WTC11 (cell line): ENCODE measurements around the gene HENMT1. TPM values are rescaled to one million over a fixed set of nuclear protein-coding genes. Genes with fewer than 3 reads are reported as not detected.

Source experiments
- ATAC-seq: fragments of 200-7000 bp; cut with Tn5 transposase; 2 replicates; pipeline ENCODE4 v1.10.0; 2021; ENCODE audit warnings: mild to moderate bottlenecking, moderate library complexity
- CTCF ChIA-PET: fragments of 300-600 bp; sonication (Branson Sonifier 250); formaldehyde crosslinking; loops from one replicate; lab custom pipeline; 2021; ENCODE audit warnings: antibody characterized with exemption; lab: Charles Lee
- POLR2A ChIA-PET: fragments of 350-600 bp; sonication (Branson Sonifier 250); formaldehyde crosslinking; loops from one replicate; lab custom pipeline; 2021; ENCODE audit warnings: antibody characterized with exemption; lab: Charles Lee
- DNase-seq: peaks from one replicate; pipeline ENCODE4 v3.0.0; 2021; ENCODE audit warnings: low spot score
- H3K27ac Mint-ChIP-seq: 2 replicates; pipeline ENCODE4 v1.8.0; 2021; ENCODE audit warnings: mixed read lengths
- H3K27me3 Mint-ChIP-seq: 2 replicates; pipeline ENCODE4 v1.8.0; 2021; ENCODE audit warnings: low read depth, mild to moderate bottlenecking, moderate library complexity, mixed read lengths
- H3K36me3 Mint-ChIP-seq: 2 replicates; pipeline ENCODE4 v1.8.0; 2021; ENCODE audit warnings: mixed read lengths
- H3K4me1 Mint-ChIP-seq: 2 replicates; pipeline ENCODE4 v1.8.0; 2022; ENCODE audit warnings: mixed read lengths
- H3K4me3 Mint-ChIP-seq: 2 replicates; pipeline ENCODE4 v1.8.0; 2021; ENCODE audit warnings: mild to moderate bottlenecking, moderate library complexity, mixed read lengths
- H3K9me3 Mint-ChIP-seq: 2 replicates; pipeline ENCODE4 v1.8.0; 2021; ENCODE audit warnings: mixed read lengths
- ATF1 ChIP-seq: sonication (generic); formaldehyde crosslinking; IDR thresholded peaks from 2 replicates; pipeline ENCODE4 v1.8.1; 2023; ENCODE audit warnings: mild to moderate bottlenecking, moderate library complexity, missing genetic modification reagents
- CBFB ChIP-seq: sonication (generic); formaldehyde crosslinking; IDR thresholded peaks from 2 replicates; pipeline ENCODE4 v1.8.1; 2022; ENCODE audit warnings: mild to moderate bottlenecking, low read depth, missing genetic modification reagents
- FOXJ3 ChIP-seq: sonication (generic); formaldehyde crosslinking; IDR thresholded peaks from 2 replicates; pipeline ENCODE4 v1.9.0; 2021; ENCODE audit warnings: missing genetic modification reagents, mild to moderate bottlenecking, borderline replicate concordance
- FOXP1 ChIP-seq: sonication (generic); formaldehyde crosslinking; IDR thresholded peaks from 2 replicates; pipeline ENCODE4 v1.8.0; 2022; ENCODE audit warnings: missing genetic modification reagents, mild to moderate bottlenecking, moderate library complexity, borderline replicate concordance
- GTF2I ChIP-seq: fragments of 250-450 bp; sonication (Bioruptor Pico); conservative IDR thresholded peaks from 2 replicates; pipeline ENCODE4 v1.4.0; 2021; ENCODE audit warnings: mild to moderate bottlenecking
- IRF2 ChIP-seq: sonication (generic); formaldehyde crosslinking; IDR thresholded peaks from 2 replicates; pipeline ENCODE4 v1.8.0; 2022; ENCODE audit warnings: low read depth, missing genetic modification reagents, borderline replicate concordance
- JAZF1 ChIP-seq: fragments of 250-450 bp; sonication (Bioruptor Pico); IDR thresholded peaks from 2 replicates; pipeline ENCODE4 v1.9.0; 2021; ENCODE audit warnings: moderate library complexity, mild to moderate bottlenecking, inconsistent platforms
- KAT7 ChIP-seq: sonication (generic); formaldehyde crosslinking; IDR thresholded peaks from 2 replicates; pipeline ENCODE4 v1.8.1; 2023; ENCODE audit warnings: missing genetic modification reagents, mild to moderate bottlenecking, borderline replicate concordance
- MXD4 ChIP-seq: fragments of 250-450 bp; sonication (Bioruptor Pico); IDR thresholded peaks from 2 replicates; pipeline ENCODE4 v1.8.0; 2021; ENCODE audit warnings: mild to moderate bottlenecking, moderate library complexity, borderline replicate concordance
- NFE2L1 ChIP-seq: sonication (generic); formaldehyde crosslinking; IDR thresholded peaks from 2 replicates; pipeline ENCODE4 v1.8.1; 2023; ENCODE audit warnings: missing genetic modification reagents
- NR3C1 ChIP-seq: sonication (generic); formaldehyde crosslinking; conservative IDR thresholded peaks from 2 replicates; pipeline ENCODE4 v1.8.1; 2023; ENCODE audit warnings: low read depth, mild to moderate bottlenecking, missing genetic modification reagents
- OVOL2 ChIP-seq: fragments of 250-450 bp; sonication (Bioruptor Pico); IDR thresholded peaks from 2 replicates; pipeline ENCODE4 v1.9.0; 2021; ENCODE audit warnings: mild to moderate bottlenecking, borderline replicate concordance
- RORB ChIP-seq: fragments of 250-450 bp; sonication (Bioruptor Pico); IDR thresholded peaks from 2 replicates; pipeline ENCODE4 v1.9.0; 2021; ENCODE audit warnings: mild to moderate bottlenecking
- TCF7 ChIP-seq: sonication (generic); formaldehyde crosslinking; IDR thresholded peaks from 2 replicates; pipeline ENCODE4 v1.8.0; 2022; ENCODE audit warnings: mild to moderate bottlenecking, low read depth, missing genetic modification reagents, moderate library complexity
- ZNF121 ChIP-seq: sonication (generic); formaldehyde crosslinking; IDR thresholded peaks from 2 replicates; pipeline ENCODE4 v1.8.0; 2023; ENCODE audit warnings: missing genetic modification reagents
- ZNF138 ChIP-seq: sonication (generic); formaldehyde crosslinking; conservative IDR thresholded peaks from 2 replicates; pipeline ENCODE4 v1.8.1; 2022; ENCODE audit warnings: mild to moderate bottlenecking, moderate library complexity, missing genetic modification reagents
- total RNA-seq: library from RNA; stranded (reverse); gene quantifications from 3 replicates; pipeline ENCODE4 v1.2.3, GENCODE V29; 2021
- TF ChIP-seq, protein P1 (sequence below): sonication (generic); formaldehyde crosslinking; IDR thresholded peaks from 2 replicates; pipeline ENCODE4 v1.8.0; 2022; ENCODE audit warnings: mild to moderate bottlenecking, missing genetic modification reagents
- TF ChIP-seq, protein P2 (sequence below): fragments of 250-450 bp; sonication (Bioruptor Pico); IDR thresholded peaks from 2 replicates; pipeline ENCODE4 v1.9.0; 2021; ENCODE audit warnings: mild to moderate bottlenecking
- TF ChIP-seq, protein P3 (sequence below): sonication (generic); formaldehyde crosslinking; IDR thresholded peaks from 2 replicates; pipeline ENCODE4 v1.8.1; 2022; ENCODE audit warnings: low read depth, mild to moderate bottlenecking, moderate library complexity, missing genetic modification reagents, borderline replicate concordance
- TF ChIP-seq, protein P4 (sequence below): sonication (generic); formaldehyde crosslinking; IDR thresholded peaks from 2 replicates; pipeline ENCODE4 v1.8.1; 2022; ENCODE audit warnings: missing genetic modification reagents, borderline replicate concordance
- TF ChIP-seq, protein P5 (sequence below): sonication (generic); formaldehyde crosslinking; IDR thresholded peaks from 2 replicates; pipeline ENCODE4 v1.8.0; 2023; ENCODE audit warnings: missing genetic modification reagents, mild to moderate bottlenecking, borderline replicate concordance
- TF ChIP-seq, protein P6 (sequence below): sonication (generic); formaldehyde crosslinking; IDR thresholded peaks from 2 replicates; pipeline ENCODE4 v1.8.0; 2022; ENCODE audit warnings: mild to moderate bottlenecking, missing genetic modification reagents
- TF ChIP-seq, protein P7 (sequence below): sonication (generic); formaldehyde crosslinking; IDR thresholded peaks from 2 replicates; pipeline ENCODE4 v1.8.0; 2022; ENCODE audit warnings: mild to moderate bottlenecking, missing genetic modification reagents

HENMT1 gene
- total RNA-seq, 1 experiment from 2014 or later, result 4.7 TPM

DNA sequence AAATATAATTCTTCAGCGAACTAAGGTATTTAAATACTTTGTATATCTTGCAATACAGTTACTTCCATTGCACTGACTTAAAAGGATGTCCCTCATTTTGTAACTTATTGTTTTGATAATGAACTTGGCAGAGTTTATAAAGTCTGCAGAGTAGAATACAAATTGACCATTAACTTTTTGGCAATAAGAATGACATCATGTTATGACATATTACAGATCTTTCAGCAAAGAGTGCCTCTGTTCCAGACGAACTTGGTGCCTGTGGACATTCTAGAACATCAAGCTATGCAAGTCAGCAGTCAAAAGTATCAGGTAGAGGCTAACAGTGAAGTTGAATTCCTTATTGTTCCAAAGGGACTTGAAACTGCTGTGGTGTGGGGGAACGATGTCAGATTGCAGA is 32.9 kb downstream of the HENMT1 start:
- ChIA-PET POLR2A (no interaction called here), CTCF (no interaction called here)
- H3K27ac Mint-ChIP-seq, result no peak overlapping the region
- no peak for DNase-seq
- peaks cover 30% of the 10 kb centered on the region for H3K36me3 Mint-ChIP-seq
- no peak overlapping the region for H3K4me3 Mint-ChIP-seq
- no peaks in the 10 kb centered on the region for H3K4me1 Mint-ChIP-seq
- ATAC-seq, result no peak
- no peaks in the 10 kb centered on the region for H3K9me3 Mint-ChIP-seq
- no peak for TF ChIP-seq ZNF138 (CRISPR knock-in tag)
- no peak for TF ChIP-seq CBFB
- TF ChIP-seq, protein P1, sequence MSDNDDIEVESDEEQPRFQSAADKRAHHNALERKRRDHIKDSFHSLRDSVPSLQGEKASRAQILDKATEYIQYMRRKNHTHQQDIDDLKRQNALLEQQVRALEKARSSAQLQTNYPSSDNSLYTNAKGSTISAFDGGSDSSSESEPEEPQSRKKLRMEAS (CRISPR knock-in tag), result no peak
- no peak for TF ChIP-seq NFE2L1 (CRISPR knock-in tag)
- no peak for TF ChIP-seq IRF2 (CRISPR knock-in tag)
- TF ChIP-seq NR3C1 (CRISPR knock-in tag), result no peak
- no peak for TF ChIP-seq GTF2I (CRISPR knock-in tag)
- TF ChIP-seq, protein P2, sequence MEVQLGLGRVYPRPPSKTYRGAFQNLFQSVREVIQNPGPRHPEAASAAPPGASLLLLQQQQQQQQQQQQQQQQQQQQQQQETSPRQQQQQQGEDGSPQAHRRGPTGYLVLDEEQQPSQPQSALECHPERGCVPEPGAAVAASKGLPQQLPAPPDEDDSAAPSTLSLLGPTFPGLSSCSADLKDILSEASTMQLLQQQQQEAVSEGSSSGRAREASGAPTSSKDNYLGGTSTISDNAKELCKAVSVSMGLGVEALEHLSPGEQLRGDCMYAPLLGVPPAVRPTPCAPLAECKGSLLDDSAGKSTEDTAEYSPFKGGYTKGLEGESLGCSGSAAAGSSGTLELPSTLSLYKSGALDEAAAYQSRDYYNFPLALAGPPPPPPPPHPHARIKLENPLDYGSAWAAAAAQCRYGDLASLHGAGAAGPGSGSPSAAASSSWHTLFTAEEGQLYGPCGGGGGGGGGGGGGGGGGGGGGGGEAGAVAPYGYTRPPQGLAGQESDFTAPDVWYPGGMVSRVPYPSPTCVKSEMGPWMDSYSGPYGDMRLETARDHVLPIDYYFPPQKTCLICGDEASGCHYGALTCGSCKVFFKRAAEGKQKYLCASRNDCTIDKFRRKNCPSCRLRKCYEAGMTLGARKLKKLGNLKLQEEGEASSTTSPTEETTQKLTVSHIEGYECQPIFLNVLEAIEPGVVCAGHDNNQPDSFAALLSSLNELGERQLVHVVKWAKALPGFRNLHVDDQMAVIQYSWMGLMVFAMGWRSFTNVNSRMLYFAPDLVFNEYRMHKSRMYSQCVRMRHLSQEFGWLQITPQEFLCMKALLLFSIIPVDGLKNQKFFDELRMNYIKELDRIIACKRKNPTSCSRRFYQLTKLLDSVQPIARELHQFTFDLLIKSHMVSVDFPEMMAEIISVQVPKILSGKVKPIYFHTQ (CRISPR knock-in tag), result no peak
- TF ChIP-seq ATF1 (CRISPR knock-in tag), result no peak
- no peak for TF ChIP-seq TCF7 (CRISPR knock-in tag)
- TF ChIP-seq, protein P3, sequence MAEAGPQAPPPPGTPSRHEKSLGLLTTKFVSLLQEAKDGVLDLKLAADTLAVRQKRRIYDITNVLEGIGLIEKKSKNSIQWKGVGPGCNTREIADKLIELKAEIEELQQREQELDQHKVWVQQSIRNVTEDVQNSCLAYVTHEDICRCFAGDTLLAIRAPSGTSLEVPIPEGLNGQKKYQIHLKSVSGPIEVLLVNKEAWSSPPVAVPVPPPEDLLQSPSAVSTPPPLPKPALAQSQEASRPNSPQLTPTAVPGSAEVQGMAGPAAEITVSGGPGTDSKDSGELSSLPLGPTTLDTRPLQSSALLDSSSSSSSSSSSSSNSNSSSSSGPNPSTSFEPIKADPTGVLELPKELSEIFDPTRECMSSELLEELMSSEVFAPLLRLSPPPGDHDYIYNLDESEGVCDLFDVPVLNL (CRISPR knock-in tag), result no peak
- TF ChIP-seq, protein P4, sequence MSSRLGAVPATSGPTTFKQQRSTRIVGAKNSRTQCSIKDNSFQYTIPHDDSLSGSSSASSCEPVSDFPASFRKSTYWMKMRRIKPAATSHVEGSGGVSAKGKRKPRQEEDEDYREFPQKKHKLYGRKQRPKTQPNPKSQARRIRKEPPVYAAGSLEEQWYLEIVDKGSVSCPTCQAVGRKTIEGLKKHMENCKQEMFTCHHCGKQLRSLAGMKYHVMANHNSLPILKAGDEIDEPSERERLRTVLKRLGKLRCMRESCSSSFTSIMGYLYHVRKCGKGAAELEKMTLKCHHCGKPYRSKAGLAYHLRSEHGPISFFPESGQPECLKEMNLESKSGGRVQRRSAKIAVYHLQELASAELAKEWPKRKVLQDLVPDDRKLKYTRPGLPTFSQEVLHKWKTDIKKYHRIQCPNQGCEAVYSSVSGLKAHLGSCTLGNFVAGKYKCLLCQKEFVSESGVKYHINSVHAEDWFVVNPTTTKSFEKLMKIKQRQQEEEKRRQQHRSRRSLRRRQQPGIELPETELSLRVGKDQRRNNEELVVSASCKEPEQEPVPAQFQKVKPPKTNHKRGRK, result no peak
- TF ChIP-seq OVOL2 (CRISPR knock-in tag), result no peak
- TF ChIP-seq, protein P5, sequence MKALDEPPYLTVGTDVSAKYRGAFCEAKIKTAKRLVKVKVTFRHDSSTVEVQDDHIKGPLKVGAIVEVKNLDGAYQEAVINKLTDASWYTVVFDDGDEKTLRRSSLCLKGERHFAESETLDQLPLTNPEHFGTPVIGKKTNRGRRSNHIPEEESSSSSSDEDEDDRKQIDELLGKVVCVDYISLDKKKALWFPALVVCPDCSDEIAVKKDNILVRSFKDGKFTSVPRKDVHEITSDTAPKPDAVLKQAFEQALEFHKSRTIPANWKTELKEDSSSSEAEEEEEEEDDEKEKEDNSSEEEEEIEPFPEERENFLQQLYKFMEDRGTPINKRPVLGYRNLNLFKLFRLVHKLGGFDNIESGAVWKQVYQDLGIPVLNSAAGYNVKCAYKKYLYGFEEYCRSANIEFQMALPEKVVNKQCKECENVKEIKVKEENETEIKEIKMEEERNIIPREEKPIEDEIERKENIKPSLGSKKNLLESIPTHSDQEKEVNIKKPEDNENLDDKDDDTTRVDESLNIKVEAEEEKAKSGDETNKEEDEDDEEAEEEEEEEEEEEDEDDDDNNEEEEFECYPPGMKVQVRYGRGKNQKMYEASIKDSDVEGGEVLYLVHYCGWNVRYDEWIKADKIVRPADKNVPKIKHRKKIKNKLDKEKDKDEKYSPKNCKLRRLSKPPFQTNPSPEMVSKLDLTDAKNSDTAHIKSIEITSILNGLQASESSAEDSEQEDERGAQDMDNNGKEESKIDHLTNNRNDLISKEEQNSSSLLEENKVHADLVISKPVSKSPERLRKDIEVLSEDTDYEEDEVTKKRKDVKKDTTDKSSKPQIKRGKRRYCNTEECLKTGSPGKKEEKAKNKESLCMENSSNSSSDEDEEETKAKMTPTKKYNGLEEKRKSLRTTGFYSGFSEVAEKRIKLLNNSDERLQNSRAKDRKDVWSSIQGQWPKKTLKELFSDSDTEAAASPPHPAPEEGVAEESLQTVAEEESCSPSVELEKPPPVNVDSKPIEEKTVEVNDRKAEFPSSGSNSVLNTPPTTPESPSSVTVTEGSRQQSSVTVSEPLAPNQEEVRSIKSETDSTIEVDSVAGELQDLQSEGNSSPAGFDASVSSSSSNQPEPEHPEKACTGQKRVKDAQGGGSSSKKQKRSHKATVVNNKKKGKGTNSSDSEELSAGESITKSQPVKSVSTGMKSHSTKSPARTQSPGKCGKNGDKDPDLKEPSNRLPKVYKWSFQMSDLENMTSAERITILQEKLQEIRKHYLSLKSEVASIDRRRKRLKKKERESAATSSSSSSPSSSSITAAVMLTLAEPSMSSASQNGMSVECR, result no peak
- H3K27me3 Mint-ChIP-seq, result no peaks in the 10 kb centered on the region

DNA sequence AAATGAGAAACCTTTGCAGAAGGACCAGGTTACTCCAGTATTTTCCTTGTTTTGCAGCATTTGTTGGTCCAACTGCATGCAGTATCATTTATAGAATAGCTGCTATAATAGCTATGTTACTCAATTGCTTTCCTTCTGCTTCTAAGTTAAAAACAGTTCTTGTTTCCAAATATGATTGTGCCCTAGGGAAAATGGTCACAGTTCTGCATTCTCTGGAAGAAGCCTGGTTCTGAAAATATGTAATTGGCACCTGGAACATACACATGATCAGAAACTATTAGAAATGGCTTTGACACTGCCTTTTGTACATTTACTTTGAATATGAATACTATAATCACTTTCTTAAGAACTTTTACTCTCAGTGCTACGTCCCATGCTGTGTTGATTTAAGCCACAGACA is 33.6 kb downstream of the HENMT1 start:
- POLR2A ChIA-PET, result no interaction called here
- TF ChIP-seq RORB (CRISPR knock-in tag), result no peak
- no peak for TF ChIP-seq OVOL2 (CRISPR knock-in tag)
- TF ChIP-seq, protein P6, sequence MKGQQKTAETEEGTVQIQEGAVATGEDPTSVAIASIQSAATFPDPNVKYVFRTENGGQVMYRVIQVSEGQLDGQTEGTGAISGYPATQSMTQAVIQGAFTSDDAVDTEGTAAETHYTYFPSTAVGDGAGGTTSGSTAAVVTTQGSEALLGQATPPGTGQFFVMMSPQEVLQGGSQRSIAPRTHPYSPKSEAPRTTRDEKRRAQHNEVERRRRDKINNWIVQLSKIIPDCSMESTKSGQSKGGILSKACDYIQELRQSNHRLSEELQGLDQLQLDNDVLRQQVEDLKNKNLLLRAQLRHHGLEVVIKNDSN, result no peak
- no peak for TF ChIP-seq ZNF121 (CRISPR knock-in tag)
- no peak for TF ChIP-seq MXD4
- no peak for TF ChIP-seq TCF7 (CRISPR knock-in tag)
- TF ChIP-seq, protein P7, sequence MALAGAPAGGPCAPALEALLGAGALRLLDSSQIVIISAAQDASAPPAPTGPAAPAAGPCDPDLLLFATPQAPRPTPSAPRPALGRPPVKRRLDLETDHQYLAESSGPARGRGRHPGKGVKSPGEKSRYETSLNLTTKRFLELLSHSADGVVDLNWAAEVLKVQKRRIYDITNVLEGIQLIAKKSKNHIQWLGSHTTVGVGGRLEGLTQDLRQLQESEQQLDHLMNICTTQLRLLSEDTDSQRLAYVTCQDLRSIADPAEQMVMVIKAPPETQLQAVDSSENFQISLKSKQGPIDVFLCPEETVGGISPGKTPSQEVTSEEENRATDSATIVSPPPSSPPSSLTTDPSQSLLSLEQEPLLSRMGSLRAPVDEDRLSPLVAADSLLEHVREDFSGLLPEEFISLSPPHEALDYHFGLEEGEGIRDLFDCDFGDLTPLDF (CRISPR knock-in tag), result no peak
- no peak for TF ChIP-seq KAT7 (CRISPR knock-in tag)
- TF ChIP-seq NR3C1 (CRISPR knock-in tag), result no peak
- TF ChIP-seq FOXJ3 (CRISPR knock-in tag), result no peak
- TF ChIP-seq JAZF1, result no peak
- TF ChIP-seq FOXP1, result no peak
- no peak for TF ChIP-seq ZNF138 (CRISPR knock-in tag)
- TF ChIP-seq, all 79 proteins: peak for 0
- DNase-seq (no peak), ATAC-seq (no peak)
- H3K27ac Mint-ChIP-seq, result no peak overlapping the region
- H3K4me1 Mint-ChIP-seq, result no peaks in the 10 kb centered on the region
- no peak overlapping the region for H3K4me3 Mint-ChIP-seq
- no peaks in the 10 kb centered on the region for H3K27me3 Mint-ChIP-seq
- H3K9me3 Mint-ChIP-seq, result no peaks in the 10 kb centered on the region
- CTCF ChIA-PET, result interaction anchor here (1.5 kb wide), 1 partner anchor 16 kb away, joined by 5 read pairs; no protein-coding TSS in a partner anchor
- H3K36me3 Mint-ChIP-seq, result peaks cover 30% of the 10 kb centered on the region
